AG08396 (cell line): ENCODE data around the gene PRKACB.
"Not testable (repeated sequence)": the region's sequence is repeated elsewhere in the genome, so short reads cannot be mapped to it uniquely, and the experiment has no call there.

ENCODE experiments used
- DNase-seq: peaks from one replicate; pipeline ENCODE4 v3.0.0; 2012; ENCODE audit warnings: low spot score, mixed read lengths

Gene PRKACB

DNA sequence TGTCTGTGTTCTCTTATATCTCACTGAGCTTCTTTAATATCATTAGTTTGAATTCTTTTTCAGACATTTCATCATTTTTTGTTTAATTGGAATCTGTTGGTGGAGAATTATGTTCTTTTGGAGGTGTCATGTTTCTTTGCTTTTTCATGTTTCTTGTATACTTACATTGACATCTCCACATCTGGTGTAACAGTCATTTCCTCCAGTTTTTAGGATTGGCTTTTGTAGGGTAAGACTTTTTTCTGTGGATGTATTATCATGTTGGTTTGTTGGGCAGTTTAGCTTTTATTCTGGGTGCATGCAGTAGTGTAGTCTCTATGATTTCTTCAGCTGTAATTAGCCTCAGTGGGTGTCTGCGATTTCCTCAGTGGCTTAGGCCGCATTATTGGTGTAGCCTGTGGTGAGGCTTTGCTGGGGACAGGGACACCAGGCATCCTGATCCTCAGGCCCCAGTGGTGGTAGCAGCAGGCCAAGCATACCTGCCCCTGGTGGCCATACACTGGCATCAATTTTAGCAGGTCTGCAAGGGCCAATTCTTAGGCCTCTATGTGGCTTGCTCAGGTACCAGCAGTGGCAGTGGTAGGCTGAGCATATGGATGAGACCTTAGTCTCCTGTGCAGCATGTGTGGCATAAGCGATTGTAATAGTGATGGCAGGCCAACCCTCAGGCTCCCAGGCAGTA, 79.8 kb downstream of the PRKACB start:
- no peak for DNase-seq

DNA sequence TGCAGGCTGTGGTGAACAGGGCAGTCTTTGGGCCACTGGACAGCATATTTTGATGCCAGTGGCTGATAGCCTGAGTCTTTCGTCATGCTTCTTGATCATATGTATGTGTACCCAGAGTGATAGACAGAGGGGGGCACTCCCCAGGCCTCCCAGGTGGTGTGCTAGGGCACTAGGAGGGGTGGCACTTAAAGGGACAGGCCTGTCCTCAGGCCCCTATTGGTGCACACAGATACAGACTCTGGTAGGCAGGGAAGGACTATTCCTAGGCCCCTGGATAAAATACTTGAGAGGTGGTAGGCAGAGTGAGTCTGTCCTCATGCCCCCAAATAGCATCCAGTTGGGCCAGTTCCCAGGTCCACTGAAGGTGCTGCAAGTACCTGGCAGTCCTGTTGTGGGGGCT, 80.8 kb downstream of the PRKACB start:
- no peak for DNase-seq

DNA sequence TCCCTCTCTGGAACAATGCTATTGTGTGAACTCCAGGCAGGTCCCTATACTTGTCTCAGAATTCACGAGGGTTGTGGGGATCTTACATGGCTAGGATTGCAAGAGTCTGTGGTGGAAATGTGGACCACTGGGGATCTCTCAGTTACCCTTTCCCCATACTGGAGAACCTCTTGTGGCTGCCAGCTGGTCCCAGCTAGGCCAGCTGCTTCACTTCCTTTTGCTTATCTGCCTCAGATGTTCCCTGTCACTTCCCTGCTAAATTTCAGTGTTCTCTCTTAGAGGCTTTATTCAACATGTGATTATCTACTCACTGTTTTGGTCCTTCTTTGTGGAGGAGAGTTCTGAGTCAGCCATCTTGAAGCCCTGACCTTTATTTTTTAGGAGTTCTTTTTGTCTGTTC, 81.6 kb downstream of the PRKACB start:
- no peak for DNase-seq

DNA sequence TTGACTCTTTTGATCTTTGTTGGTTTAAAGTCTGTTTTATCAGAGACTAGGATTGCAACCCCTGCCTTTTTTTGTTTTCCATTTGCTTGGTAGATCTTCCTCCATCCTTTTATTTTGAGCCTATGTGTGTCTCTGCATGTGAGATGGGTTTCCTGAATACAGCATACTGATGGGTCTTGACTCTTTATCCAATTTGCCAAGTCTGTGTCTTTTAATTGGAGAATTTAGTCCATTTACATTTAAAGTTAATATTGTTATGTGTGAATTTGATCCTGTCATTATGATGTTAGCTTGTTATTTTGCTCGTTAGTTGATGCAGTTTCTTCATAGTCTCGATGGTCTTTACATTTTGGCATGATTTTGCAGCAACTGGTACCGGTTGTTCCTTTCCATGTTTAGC, 88.6 kb downstream of the PRKACB start:
- DNase-seq, result not testable (repeated sequence)

DNA sequence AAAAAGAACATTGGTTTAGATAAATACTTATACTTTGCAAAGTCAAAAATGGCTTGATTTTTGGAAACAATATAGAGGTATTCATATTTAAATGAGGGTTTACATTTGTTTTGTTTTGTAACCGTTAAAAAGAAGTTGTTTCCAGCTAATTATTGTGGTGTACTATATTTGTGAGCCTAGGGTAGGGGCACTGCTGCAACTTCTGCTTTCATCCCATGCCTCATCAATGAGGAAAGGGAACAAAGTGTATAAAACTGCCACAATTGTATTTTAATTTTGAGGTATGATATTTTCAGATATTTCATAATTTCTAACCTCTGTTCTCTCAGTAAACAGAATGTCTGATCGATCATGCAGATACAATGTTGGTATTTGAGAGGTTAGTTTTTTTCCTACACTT, 92.2 kb downstream of the PRKACB start:
- no peak for DNase-seq

DNA sequence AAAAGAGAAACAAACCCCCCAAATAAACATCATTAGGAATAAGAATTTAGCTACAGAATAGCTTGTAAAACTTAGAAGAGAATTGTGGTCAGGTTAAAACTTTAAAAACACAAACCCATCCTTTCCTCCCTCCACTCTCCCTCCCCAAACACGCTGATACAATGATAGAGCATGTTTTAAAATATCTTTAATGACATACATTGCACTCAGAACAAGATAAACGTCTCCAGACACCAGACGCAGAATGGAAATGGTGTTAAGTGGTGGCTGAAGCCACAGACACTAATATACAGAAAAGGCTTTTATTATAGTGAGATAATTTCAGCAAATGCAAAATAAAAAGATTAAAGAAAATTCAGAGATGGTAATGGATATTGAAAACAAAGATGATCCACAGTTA, 98.6 kb downstream of the PRKACB start:
- no peak for DNase-seq

DNA sequence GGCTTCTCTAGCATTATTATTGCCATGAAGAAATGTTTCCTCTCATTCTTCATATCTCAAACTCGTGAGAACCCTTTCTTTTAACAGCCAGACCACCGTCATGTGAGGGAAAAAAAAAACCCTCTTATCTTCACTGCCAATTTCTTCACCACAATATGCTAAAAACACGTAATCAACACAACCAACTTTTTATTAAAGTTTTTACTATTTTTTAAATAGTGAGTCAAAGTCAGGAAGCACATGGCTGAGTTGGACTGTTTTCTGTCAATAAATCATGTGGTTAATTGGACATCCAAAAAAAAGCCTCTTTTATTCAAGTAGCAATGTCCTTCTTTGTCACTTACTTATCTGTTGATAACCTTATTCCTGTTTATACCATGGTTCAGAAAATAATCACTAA, 101.5 kb downstream of the PRKACB start:
- DNase-seq, result no peak

DNA sequence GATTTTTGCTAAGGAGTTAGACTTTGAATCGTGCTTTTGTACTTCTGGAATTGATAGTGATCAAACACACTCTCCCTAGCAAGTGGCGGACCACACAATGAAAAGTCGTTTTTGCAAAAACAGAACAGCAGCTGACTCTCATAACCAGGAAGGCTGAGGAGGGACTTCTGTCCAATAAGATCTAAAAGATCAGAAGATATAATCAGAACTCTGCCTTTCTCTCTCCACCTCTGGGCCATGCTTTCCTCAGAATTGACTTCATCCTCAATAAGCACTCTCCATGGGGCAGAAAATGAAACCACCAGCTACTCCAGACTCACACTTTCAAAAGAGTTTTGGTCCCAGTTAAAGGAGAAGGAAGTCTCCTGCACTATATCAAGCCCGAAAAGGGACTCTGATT, 102.1 kb downstream of the PRKACB start:
- DNase-seq, result no peak

DNA sequence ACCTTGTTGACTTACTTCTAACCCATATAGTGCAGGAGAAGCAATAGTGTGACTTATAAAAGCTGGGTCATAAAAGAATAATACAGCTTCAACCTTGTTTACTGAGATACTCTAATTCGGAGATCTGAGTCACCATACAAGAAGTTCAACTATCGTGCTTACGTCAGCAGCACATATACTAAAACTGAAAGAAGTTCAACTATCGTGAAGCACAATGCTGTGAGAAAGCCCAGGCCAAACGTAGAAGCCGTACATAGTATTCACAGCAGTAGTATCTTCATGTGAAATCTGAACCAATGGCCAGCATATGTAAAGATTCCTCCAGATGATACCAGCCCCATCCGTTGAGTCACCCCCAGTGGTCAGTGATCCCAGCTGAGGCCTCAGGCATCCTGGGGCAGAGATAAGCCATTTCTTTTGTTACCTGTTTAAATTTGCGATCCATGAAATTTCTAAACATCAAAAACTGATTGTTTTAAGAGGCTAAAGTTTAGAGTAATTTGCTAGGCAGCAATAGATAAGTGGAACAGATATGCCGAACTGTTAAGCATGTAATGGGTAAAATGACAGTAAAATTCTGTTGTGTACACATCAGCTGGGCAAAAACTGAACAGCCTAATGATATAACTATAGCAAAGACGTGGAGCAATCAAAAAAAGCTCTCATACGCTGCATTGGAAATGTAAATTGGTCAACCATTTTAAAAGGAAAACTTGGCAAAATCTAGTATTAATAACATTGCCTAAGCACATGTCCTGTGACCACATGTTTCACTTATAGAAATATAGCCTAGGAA, 103.6 kb downstream of the PRKACB start:
- peak; percentile 46 for DNase-seq

DNA sequence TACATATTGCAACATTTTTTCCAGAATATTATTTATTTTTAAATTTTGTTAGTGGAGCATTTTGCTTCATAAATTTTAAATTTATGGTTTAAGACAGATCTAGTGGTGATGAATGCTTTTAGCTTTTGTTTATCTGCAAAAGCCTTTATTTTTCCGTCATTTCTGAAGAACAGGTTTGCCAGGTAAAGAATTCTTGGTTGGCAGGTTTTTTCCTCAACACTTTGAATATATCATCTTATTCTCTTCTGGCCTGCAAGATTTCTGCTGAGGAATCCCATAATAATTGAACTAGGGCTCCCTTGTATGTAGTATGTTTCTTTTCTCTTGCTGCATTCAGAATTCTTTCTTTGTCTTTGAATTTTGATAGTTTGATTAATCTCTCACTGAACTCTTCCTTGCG, 106.6 kb downstream of the PRKACB start:
- DNase-seq, result no peak

DNA sequence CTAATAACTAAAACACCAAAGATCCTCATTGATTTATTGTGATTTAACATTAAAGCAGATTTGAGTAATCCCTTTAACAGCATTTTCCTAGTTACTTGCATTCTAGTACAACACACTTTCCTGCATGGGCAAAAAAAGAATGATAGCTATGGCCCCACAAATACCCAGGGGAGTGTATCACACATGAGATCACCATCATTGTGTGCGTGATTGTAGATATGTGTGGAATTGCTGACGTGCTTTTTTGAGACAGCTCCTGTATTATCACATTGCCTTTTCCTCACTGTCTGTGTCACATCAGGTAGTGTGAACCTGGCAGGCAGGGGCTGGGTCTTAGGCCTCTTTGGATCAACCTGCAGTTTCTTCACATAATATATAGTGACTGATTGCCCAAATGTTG, 109.0 kb downstream of the PRKACB start:
- DNase-seq, result no peak

DNA sequence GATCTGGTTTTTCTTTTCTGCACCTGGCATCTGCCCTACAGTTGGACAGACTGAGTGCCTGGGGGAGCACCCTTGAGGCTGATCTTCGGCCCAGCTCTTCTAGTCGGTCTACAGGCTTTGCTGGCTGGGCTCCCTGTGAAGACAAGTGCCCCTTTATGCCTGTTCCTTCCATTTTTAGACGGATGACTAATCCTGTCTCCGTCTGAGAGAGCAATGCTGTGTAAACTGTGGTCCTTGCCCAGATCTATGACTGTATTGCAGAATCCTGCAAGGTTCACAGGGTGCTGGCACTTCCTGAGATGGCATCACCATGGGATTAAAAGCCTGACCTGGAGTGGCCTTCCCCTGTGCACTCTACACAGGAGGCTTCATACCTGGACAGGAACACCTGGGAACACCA, 109.8 kb downstream of the PRKACB start:
- peak; percentile 80 for DNase-seq

DNA sequence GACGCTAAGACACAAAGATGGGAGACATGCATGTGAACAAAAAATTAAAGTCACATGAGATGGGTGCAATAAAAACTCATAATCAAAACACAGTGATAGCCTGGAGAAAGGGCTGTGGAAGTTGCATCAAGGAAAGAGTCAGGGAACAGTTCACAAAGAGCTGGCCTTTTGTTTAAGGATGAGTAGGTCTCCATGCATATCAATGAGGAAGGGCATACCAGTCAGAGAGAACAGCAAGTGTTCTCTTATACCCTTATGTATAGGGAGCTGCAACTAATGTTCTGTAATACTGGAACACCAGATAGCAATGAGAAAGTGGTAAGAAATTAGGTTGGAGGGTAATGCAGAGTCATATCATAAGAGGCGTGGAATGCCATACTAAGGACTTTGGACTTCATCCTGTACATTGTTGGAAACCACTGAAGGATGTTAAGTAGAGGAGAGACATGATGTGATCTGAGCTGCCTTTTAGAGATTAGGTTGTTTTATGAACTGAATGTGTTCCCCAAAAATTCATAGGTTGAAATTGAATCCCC, 110.7 kb downstream of the PRKACB start:
- no peak for DNase-seq

DNA sequence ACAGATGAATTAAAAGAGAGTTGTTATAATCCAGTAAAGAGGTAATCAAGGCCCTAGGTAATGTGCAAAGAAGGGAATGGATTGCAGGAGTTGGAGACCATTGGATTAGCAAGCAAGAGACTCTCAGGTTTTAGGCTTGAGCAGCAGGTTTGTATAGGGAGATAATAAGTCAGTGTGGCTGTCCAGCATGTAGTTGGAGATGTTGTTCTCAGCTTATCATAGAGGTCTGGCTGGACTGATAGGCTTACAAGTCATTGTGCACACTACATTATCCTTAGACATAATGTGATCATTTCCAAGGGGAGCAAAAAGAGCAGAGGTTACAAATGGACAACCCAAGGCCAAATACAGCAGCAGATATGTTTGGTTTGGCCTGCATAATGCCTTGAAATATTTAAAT, 111.5 kb downstream of the PRKACB start:
- no peak for DNase-seq

DNA sequence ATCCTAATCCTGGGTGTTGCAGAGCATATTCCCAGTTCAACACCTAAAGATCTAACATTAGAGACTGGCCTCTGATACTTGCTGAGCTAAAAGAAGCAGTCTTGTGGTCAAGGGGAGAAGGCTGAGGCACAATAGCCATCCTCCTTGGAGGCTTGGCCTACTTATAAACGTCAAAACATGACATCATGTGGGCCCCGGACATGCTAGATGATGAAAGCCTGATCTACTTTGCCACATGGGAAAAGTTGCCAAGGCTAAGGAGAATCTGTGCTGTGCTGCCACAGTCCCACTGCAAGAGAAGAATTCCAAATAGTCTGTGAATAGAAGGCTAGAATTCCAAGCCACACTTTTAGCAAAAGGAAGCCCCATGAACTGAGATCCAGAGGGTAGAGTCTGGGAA, 113.5 kb downstream of the PRKACB start:
- DNase-seq, result no peak

DNA sequence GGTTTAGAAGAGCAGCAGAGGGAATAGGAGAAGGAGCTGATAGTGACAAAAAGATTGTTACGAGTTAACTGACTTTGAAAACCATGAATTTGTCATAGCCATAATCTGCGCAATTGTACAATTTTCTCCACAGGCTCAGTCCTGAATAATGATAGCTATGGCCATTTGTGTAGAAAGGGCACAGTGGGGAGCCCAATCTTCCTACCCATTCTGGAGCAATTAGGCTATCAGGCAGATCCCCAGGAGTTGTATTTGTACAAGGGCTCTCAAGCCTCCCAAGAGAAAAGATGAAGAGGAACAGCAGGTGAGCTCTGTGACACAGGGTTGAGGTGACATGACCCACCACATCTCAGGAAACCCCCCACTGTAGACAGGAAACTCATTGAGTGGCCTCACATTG, 115.3 kb downstream of the PRKACB start:
- no peak for DNase-seq

DNA sequence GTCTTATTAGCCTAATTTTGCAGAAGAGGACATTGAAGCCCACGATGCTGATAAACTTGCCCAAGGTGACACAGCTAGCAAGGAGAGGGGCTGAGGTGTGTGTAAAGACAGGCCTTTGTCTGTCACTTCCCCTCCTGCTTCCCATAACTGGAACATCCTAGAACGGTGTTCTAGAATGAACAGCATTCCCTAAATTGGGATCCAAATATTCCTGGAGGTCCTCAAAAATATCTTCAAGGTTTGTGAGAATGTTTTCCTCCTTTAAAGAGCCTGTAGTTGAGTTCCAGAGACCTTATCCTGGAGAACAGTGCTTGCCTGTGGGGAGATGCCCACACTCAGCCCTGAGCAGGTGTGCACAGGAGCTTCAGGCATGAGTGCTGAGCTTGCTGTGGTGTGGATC, 115.9 kb downstream of the PRKACB start:
- no peak for DNase-seq

DNA sequence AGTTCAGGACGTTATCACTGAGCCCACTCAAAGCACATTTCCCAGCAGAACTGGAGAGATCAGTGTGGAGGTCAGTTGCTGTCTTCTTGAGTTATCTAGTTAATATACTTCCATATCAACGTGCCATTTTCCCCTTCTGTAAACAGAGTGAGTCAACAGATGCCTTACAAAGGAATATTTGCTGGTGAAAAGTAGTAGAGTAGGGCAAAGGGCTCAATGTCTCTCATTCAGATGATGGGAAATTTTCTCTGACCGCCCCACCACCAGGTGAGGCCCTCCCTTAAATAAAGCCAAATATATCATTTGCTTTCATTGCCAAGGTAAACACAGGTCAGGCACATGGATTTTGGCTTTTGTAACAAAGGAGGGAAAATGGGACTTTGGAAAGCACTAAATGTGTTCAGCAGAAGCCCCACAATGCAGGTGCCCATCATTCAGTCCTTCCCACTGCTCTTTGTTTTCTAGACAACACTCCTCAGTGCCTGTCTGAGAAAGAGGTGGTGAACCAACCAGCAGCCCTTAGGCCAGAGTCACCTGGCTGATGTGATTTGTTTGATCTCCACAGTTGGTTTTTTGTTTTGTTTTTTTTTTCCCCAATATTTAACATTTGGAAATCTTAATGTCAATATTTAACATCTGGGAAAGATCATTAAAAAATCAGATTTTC, 116.9 kb downstream of the PRKACB start:
- no peak for DNase-seq

DNA sequence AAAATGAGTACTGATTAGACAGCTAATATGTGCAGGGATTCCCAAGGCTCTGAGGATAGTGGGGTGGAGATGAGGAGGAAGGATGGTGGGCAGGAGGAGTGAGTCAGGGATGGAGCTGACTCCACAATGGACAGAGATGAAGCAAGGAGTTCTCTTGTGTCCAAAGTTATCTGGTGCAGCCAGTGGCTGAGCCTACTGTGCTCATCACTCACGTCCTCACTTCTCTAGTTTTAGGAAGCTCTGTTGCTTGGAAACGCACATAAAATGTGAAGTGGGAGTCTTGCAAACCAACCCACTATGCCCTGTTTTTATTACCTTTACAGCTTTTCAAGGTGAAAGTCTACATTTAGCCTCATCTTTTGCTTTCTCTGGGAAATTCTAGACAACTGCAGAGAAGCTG, 120.9 kb downstream of the PRKACB start:
- DNase-seq, result no peak

DNA sequence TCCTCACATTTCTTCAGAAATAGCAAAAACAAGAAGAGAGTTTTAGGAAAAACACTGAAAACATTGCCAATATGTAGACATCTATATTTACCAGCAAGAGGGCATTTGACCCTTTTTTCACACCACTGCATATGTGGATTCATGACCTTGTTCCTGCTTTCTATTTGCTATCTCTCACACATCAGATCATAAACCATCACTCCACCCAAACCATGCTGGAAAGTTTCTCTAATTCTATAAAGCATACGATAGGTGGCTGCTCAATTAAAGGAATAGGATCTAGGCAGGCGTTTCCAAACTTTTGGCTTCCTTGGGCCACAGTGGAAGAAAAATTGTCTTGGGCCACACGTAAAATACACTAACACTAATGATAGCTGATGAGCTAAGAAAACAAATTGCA, 121.8 kb downstream of the PRKACB start:
- DNase-seq, result no peak

DNA sequence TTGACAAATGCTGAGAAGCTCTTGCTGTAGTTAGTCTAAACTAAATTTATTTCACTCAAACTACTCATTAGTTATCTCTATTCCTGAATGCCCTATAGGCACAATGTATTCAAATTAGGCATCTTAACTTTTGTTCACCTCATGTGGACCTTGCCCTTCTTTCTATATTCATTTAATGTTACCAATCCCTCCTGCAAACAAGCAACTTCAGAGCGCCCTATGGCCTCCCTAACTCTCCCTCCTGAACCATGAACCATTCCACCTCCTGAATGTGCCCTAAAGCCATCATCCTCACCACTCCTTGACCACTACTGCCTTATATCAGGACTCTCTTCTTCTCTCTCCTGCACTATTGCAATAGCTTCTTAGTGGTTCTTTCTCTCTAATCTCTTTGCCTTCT, 122.7 kb downstream of the PRKACB start:
- DNase-seq, result no peak

DNA sequence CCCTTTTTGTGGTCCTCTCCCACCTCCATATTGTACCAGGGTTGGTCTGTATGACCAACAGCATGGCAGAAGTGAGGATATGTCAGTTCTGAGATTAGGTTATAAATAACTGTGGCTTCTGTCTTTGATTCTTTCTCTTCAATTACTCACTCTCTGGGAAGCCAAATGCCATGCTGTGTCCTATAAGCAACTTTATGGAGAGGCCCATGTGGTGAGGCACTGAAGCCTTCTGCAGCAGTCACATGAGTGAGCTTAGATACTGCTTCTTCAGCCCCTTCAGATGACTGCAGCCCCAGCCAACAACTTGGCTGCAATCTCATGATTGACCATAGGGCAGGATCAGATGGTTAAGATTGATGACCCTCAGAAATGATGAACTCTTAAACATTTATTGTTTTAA, 123.4 kb downstream of the PRKACB start:
- no peak for DNase-seq

DNA sequence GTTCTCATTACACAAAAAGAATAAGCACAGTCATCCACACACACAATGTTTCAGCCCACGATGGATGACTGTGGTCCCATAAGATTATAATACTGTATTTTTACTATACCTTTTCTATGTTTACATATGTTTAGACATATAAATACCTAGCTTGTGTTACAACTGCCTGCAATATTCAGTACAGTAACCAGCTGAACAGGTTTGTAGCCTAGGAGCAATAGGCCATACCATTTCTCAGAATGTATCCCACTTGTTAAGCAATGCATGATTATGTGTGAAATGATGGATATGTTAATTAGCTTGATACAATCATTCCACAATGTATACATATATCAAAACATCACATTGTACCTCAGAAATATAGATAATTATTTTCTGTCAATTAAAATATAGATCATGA, 124.3 kb downstream of the PRKACB start:
- no peak for DNase-seq
